ENCODE results near the gene MARCHF3. TPM values are rescaled to one million over a fixed set of nuclear protein-coding genes. Genes with fewer than 3 reads are reported as not detected.

Gene MARCHF3
- total and polyA plus RNA-seq, 2 donors from 2014 or later = 1.5 to 8.0 TPM

GRCh38 chr5:126924331-126925033 is 105.9 kb downstream of the MARCHF3 start:
- intact Hi-C loops (cut with DNase I) = no loop called here
- DNase-seq = peak in 2 of 5 donors; percentile 64 to 70
- Histone ChIP-seq H3K36me3 (ENCODE audit: control insufficient read depth in 2 of 3, insufficient read depth in 3 of 3, low read length in 3 of 3) (no peaks in the 10 kb centered on the region), H3K4me1 (ENCODE audit: control insufficient read depth in 2 of 3, insufficient read depth in 2 of 3, low read depth in 1 of 3, low read length in 3 of 3) (peaks cover 0 to 2% (median 0%) of the 10 kb centered on the region in 3 donors), H3K4me3 (ENCODE audit: low read length in 3 of 3) (no peak overlapping the region), H3K27me3 (ENCODE audit: control insufficient read depth, insufficient read depth, low read length) (no peaks in the 10 kb centered on the region), H3K27ac (ENCODE audit: low read depth in 2 of 2, low read length in 2 of 2) (no peak overlapping the region), H3K9ac (ENCODE audit: low read length in 3 of 3) (no peak overlapping the region), H3K9me3 (ENCODE audit: control insufficient read depth in 2 of 3, insufficient read depth in 1 of 3, low read length in 3 of 3) (no peaks in the 10 kb centered on the region)
- FAIRE-seq = no peak
- no peak for TF ChIP-seq CTCF (IDR thresholded peaks at IDR 0.05; ENCODE audit: borderline replicate concordance, extremely low read depth, insufficient read depth)

GRCh38 chr5:126921241-126922091 is 108.9 kb downstream of the MARCHF3 start:
- H3K27me3 ChIP-seq (ENCODE audit: control insufficient read depth, insufficient read depth, low read length) = no peaks in the 10 kb centered on the region
- intact Hi-C loops (cut with DNase I) = no loop called here

GRCh38 chr5:126920291-126920690 is 110.1 kb downstream of the MARCHF3 start:
- H3K27ac ChIP-seq (ENCODE audit: low read depth in 2 of 2, low read length in 2 of 2) = no peak overlapping the region
- intact Hi-C loops (cut with DNase I) = no loop called here
- FAIRE-seq (no peak), DNase-seq (no peak)
- H3K9me3 ChIP-seq (ENCODE audit: control insufficient read depth in 2 of 3, insufficient read depth in 1 of 3, low read length in 3 of 3) = no peaks in the 10 kb centered on the region
- H3K9ac ChIP-seq (ENCODE audit: low read length in 3 of 3) = no peak overlapping the region
- no peak for TF ChIP-seq CTCF (IDR thresholded peaks at IDR 0.05; ENCODE audit: borderline replicate concordance, extremely low read depth, insufficient read depth)
- peaks cover 0 to 3% (median 0%) of the 10 kb centered on the region in 3 donors for H3K4me1 ChIP-seq (ENCODE audit: control insufficient read depth in 2 of 3, insufficient read depth in 2 of 3, low read depth in 1 of 3, low read length in 3 of 3)
- no peak overlapping the region for H3K4me3 ChIP-seq (ENCODE audit: low read length in 3 of 3)
- H3K36me3 ChIP-seq (ENCODE audit: control insufficient read depth in 2 of 3, insufficient read depth in 3 of 3, low read length in 3 of 3) = no peaks in the 10 kb centered on the region
- H3K27me3 ChIP-seq (ENCODE audit: control insufficient read depth, insufficient read depth, low read length) = no peaks in the 10 kb centered on the region

More at GRCh38 chr5:126921241-126922091, 108.9 kb downstream of the MARCHF3 start:
- FAIRE-seq (no peak), DNase-seq (no peak)
- no peak for TF ChIP-seq CTCF (IDR thresholded peaks at IDR 0.05; ENCODE audit: borderline replicate concordance, extremely low read depth, insufficient read depth)
- H3K36me3 ChIP-seq (ENCODE audit: control insufficient read depth in 2 of 3, insufficient read depth in 3 of 3, low read length in 3 of 3) = no peaks in the 10 kb centered on the region
- H3K9ac ChIP-seq (ENCODE audit: low read length in 3 of 3) = no peak overlapping the region
- H3K27ac ChIP-seq (ENCODE audit: low read depth in 2 of 2, low read length in 2 of 2) = no peak overlapping the region
- H3K9me3 ChIP-seq (ENCODE audit: control insufficient read depth in 2 of 3, insufficient read depth in 1 of 3, low read length in 3 of 3) = no peaks in the 10 kb centered on the region
- no peak overlapping the region for H3K4me3 ChIP-seq (ENCODE audit: low read length in 3 of 3)
- H3K4me1 ChIP-seq (ENCODE audit: control insufficient read depth in 2 of 3, insufficient read depth in 2 of 3, low read depth in 1 of 3, low read length in 3 of 3) = peaks cover 0 to 3% (median 0%) of the 10 kb centered on the region in 3 donors
